ENCODE measurements around the gene SETBP1.

SETBP1 gene

GRCh38 chr18:45050712-45051601 is 370.3 kb downstream of the SETBP1 start:
- in situ Hi-C loops (cut with MboI; ENCODE audit: low sequenced_read_pairs): no loop called here

GRCh38 chr18:45054636-45055035 is 373.9 kb downstream of the SETBP1 start:
- in situ Hi-C loops (cut with MboI; ENCODE audit: low sequenced_read_pairs): no loop called here

- in situ Hi-C loops (cut with MboI; ENCODE audit: low sequenced_read_pairs): no loop called here
These were observed 375.1 kb downstream of the SETBP1 start for GRCh38 chr18:45055811-45056210.

GRCh38 chr18:45056926-45057325 is 376.2 kb downstream of the SETBP1 start:
- in situ Hi-C loops (cut with MboI; ENCODE audit: low sequenced_read_pairs): no loop called here

DNA sequence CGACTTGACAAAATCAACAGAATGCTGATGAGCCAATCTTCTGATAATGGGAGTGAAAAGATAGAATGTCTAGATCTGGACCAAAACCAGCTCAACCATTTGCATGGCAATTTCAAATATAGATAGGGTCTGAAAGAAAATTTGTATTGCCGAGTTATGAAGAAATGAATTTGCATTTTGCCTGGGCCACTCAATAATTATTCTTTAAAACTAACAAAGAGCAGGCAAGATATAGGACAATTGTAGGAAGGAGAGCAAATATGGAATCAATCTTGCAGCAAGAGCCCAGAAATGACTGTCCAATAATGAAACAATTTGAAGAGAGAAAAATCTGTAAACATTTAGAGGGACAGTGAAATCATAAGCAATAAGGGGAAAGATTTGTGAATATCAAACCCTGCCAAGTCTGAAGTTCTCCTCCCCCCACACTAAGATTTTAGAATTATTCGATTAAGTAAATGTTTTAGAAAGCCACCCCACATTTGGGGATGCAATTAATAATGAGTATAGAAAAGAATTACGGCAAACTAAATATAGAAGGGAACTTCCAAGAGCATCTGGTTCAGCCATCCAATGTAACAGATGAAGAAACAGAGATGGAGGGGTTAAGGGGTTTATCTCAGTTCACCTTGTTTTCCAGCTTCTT is 377.4 kb downstream of the SETBP1 start:
- in situ Hi-C loops (cut with MboI; ENCODE audit: low sequenced_read_pairs): no loop called here

DNA sequence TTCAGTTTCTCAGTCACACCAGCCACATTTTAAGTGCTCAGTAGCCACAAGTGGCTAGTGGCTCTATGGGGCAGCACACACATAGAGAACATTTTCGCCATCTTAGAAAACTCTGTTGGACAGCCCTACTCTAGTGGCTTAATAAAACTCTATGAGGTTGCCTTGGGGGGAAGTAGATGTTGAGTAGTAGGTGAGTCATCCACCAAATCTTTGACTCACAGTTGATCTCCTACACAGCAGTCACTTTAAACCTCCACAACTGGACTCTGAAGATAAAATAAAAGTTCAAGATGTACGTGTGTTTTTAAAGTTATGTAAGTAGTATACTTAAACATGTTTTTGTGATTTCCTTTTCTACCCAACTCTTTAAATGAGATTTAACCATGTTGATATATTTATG is 379.0 kb downstream of the SETBP1 start:
- in situ Hi-C loops (cut with MboI; ENCODE audit: low sequenced_read_pairs): no loop called here

- in situ Hi-C loops (cut with MboI; ENCODE audit: low sequenced_read_pairs): no loop called here
These were observed 379.4 kb downstream of the SETBP1 start for GRCh38 chr18:45060102-45060501.

GRCh38 chr18:45061359-45061758 is 380.7 kb downstream of the SETBP1 start:
- in situ Hi-C loops (cut with MboI; ENCODE audit: low sequenced_read_pairs): no loop called here

GRCh38 chr18:45063246-45064038 is 382.8 kb downstream of the SETBP1 start:
- in situ Hi-C loops (cut with MboI; ENCODE audit: low sequenced_read_pairs): no loop called here

GRCh38 chr18:45066210-45066609 is 385.5 kb downstream of the SETBP1 start:
- in situ Hi-C loops (cut with MboI; ENCODE audit: low sequenced_read_pairs): no loop called here

GRCh38 chr18:45066886-45067285 is 386.2 kb downstream of the SETBP1 start:
- in situ Hi-C loops (cut with MboI; ENCODE audit: low sequenced_read_pairs): no loop called here

DNA sequence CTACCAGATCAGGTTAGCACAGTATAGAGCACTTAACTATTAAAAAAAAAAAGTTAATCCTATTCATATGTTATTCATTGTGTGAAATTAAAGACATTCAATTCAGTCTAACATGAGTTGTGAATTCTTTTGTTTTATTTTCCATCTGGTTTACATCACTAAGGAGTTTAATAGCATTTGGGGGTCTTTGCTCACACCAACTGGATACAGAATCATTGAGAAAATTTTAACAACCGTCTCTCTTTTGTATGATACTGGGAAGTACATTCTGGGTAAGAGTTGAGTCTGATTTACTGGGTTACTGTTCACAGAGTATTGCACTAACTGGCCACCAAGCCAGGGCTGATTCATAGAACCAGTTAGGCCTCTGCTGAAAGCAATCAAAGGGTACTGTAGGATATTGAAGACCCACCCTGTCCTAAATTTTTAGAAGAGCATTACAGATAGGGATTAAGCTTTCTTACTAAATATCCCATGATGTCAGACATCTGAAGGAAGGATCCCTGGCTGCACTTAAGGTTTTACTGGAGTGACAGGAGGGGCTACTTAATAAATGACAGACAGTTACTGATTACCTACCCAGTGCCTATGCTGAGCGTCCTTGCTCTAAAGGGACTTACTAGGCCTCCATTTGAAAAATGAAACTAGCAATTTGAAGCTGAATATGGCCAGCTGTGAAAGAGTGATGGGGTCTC is 387.9 kb downstream of the SETBP1 start:
- in situ Hi-C loops (cut with MboI; ENCODE audit: low sequenced_read_pairs): no loop called here

DNA sequence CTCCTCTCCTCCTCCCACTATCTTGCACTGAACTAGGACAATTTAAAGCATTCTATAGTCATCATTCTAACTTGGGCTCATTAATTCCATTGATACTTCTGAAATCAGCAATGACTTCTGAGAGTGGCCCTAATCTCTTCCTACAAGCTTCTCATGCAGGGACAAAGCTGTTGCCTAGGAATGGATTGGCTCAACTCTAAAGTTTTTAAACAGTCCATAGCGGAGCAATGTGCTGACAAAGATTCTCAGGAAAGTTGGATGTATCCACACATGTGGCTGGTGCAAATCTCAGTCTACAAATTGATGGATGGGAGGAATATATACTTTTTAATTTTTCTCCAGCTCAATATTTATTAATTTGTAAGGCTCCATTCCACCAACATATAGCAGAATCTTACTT is 388.9 kb downstream of the SETBP1 start:
- in situ Hi-C loops (cut with MboI; ENCODE audit: low sequenced_read_pairs): no loop called here

- in situ Hi-C loops (cut with MboI; ENCODE audit: low sequenced_read_pairs): no loop called here
These were observed 391.3 kb downstream of the SETBP1 start for GRCh38 chr18:45071956-45072355.

GRCh38 chr18:45073556-45073955 is 392.9 kb downstream of the SETBP1 start:
- in situ Hi-C loops (cut with MboI; ENCODE audit: low sequenced_read_pairs): no loop called here

DNA sequence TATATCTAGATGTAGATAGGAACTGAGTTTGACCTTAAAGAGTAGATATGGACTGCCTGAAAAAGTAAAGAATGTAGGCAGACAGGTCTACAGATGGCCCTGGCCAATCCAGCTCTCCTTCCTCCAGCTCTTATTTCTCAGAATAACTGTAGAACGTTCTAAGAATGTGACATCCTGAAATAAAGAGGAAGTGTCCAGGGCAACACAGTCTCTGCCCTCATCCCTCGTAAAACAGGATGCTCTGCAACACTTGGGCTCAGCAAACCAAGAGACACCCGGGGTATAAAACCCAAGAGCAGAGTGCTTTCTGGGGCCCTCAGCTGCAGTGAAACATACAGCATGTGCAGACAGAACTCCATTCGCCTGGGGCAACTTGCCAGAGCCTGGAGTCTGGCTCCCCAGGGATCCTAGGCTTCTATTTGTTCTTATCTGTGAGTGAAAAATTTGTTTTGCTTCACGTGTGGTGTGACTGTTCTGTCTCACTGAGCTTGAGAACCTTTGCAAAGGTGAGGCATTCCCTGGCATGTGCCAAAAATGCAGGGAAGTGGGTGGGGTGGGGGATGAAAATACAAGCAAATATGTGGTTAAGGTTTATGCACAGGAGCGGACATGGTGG is 401.0 kb downstream of the SETBP1 start:
- in situ Hi-C loops (cut with MboI; ENCODE audit: low sequenced_read_pairs): no loop called here

DNA sequence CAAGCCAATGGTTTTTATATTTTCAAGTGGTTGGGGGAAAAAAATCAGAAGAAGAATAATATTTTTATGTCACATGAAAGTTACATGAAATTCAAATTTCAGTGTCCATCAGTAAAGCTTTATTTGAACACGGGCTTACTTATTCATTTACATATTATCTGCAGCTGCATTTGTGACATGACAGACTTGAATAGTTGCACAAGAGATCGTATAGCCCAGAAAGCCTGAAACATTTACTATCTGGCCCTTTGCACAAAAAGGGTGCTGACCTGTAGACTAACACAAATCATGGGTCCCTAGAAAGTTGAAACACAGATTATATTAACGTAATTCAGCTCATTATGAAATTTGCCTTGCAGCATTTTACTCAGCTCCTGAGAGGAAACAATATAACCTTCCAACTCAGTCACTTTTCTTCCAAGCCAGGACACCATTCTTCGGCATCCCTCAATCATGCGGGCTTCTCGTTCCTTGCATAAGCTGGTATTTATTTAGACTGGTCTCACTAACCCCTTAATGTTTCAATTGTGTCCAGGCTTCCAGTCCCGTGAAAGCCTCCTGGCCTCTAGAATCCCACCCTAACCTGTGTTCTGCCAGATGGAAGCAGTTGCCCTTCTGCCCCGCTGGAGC is 402.7 kb downstream of the SETBP1 start:
- in situ Hi-C loops (cut with MboI; ENCODE audit: low sequenced_read_pairs): no loop called here

DNA sequence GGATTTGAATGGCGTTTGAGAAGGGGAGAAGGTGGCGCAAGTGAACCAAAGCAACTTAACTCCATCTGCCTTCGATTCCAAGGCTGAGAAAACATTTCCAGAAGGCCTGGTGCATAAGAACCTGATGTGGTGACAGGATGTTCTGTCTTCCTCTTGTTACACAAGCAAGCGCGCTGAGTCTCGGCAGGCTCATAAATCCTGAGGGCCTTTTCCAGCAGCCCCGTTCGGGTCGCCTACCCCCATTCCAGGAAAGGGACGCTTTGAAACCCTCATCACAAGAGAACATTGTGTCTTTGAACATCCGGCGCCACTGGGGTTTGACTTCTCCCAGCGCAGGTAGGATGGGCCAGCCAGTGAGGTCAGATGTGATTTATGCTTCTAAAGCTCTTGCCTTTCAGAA is 403.5 kb downstream of the SETBP1 start:
- in situ Hi-C loops (cut with MboI; ENCODE audit: low sequenced_read_pairs): no loop called here

DNA sequence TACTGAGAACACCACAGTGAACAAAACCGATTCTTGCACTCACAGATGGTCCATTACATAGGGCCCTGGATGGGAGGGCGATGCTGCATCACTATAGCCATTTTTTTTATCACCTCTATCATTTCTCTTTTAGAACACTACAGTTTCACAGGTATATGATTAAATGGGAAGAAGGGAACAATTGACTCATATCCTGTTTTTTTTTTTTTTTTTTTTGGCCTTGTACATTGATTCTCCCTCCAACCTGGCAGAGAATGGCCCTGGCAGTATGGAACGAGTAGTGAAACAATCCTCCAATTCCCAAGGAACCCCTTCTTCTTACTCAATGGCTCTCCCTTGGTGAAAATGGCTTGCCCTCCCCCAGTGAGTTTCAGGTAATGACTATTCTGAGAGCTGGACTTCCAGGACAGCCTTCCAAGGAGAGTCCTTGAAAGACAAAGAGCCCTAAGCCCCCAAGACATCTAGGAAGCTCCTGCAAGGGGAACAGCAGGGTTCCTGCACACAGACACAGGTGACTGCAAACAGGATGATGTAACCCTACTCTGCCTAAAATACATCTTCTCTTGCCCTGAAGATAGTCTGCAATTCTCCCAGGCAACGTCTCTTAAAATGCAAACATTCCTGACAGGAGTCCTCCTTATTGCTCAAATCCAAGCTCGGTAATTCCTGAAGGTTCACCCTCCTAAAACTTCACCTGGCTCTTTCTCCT is 405.4 kb downstream of the SETBP1 start:
- in situ Hi-C loops (cut with MboI; ENCODE audit: low sequenced_read_pairs): no loop called here

All from HL-60/S4 treated with phorbol 12-myristate 13-acetate at 8.2 ng/mL for 4 days and 3 days (cell line).